AG09319 (cell line): ENCODE results near the gene TAOK2.
A peak's percentile ranks its signal among the peaks of the same experiment; 100 is the strongest.

Experiments
- DNase-seq: peaks from one replicate; pipeline ENCODE4 v3.0.0-alpha.2; 2010; ENCODE audit warnings: low read depth; ENCODE audit errors: extremely low read depth
- CTCF ChIP-seq: IDR thresholded peaks from 2 replicates; pipeline ENCODE4 v1.5.1; 2011; ENCODE audit warnings: low read depth, mild to moderate bottlenecking, inconsistent platforms, low read length, moderate library complexity

Gene TAOK2

GRCh38 chr16:29995911-29996765 lies 22.5 kb downstream of the TAOK2 start, which contains the start of gene INO80E:
INO80E (plus strand) TSS chr16:29996241; CDS start chr16:29996311, 70 bp downstream.
- DNase-seq, result peak; percentile 80
- no peak for TF ChIP-seq CTCF

DNA sequence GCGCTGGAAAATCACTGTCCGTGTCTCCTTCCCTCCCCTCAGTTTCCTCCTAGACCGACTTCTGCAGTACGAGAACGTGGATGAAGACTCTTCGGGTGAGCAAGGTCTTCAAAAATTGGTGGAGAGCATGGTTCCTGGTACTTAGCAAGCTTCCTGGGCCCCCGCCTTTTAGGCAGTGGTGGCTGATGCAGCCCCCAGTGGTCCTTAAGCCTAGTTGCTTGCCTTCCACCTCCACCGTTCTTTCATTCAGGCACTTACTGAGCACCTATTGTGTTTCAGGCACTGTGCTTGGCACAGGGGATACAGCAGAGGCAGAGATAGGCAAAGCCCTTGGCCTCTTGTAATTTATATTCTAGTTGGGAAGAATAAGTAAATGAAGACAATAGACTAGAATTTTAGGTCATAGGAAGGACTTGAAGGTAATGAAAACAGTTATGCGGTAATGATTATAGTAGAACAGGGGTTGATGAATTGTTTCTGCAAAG lies 23.1 kb downstream of the TAOK2 start:
- no peak for TF ChIP-seq CTCF
- no peak for DNase-seq

GRCh38 chr16:29999605-30000004 lies 25.9 kb downstream of the TAOK2 start:
- no peak for DNase-seq
- TF ChIP-seq CTCF, result no peak

GRCh38 chr16:30000735-30001631 lies 27.3 kb downstream of the TAOK2 start:
- TF ChIP-seq CTCF, result no peak
- DNase-seq, result no peak

DNA sequence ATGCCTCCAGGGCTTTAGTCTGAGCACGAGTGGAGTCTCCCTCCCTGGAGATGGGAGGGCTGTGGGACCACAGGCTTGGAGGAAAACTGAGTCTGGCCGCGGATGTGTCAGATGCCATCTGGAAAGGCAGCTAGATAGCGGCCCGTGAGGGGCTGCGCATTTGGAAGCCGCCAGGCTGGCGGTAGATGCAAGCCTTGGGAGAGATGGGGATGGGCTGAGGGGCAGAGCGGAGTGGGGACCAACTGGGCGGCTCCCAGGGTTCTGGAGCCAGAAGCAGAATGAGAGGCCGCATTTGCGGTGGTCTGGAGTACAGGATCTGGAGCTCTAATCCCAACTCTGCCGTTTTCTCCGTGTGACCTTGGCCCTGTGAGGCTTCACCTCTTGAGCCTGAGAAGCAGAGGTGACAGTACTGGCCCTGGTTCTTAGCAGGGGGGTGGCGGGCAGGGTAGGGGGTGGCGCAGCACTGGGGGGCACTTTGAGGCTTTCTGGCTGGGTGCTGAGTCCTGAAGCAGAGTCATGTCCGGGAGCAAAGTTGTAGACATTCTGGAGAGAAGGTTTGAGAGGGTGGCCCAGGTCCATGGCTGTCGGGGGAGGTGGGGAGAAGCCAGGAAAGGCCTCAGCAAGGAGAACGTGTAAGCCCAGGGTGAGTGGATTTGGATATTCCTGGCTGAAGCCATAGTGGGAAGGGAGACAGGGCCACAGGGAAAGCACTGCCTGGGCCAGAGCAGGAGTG lies 29.1 kb downstream of the TAOK2 start:
- no peak for TF ChIP-seq CTCF
- DNase-seq, result no peak

GRCh38 chr16:30003670-30004423 lies 30.2 kb downstream of the TAOK2 start:
- no peak for TF ChIP-seq CTCF
- DNase-seq, result no peak
